MM.1S (cell line): ENCODE measurements around the gene ZNF483.
"Not testable (repeated sequence)": the region's sequence is repeated elsewhere in the genome, so short reads cannot be mapped to it uniquely, and the experiment has no call there.

Experiments
- DNase-seq: peaks from one replicate; pipeline ENCODE4 v3.0.0-alpha.2; 2015
- H2AFZ ChIP-seq: fragments of 300-600 bp; sonication (generic); 2 replicates; pipeline ENCODE4 v1.6.0; 2016; ENCODE audit warnings: antibody characterized with exemption, low read length
- H3F3A ChIP-seq: fragments of 300-600 bp; sonication (generic); 2 replicates; pipeline ENCODE4 v1.6.1; 2016; ENCODE audit warnings: mild to moderate bottlenecking, antibody characterized with exemption, low read length, moderate library complexity, mixed read lengths; ENCODE audit not compliant: insufficient read depth
- H3K27ac ChIP-seq: fragments of 300-600 bp; sonication (generic); 2 replicates; pipeline ENCODE4 v1.5.1; 2016; ENCODE audit warnings: mild to moderate bottlenecking, low read length
- H3K27me3 ChIP-seq: fragments of 300-600 bp; sonication (generic); replicated peaks from 2 replicates; pipeline ENCODE4 v1.6.0; 2016; ENCODE audit warnings: low read length; ENCODE audit not compliant: insufficient read depth
- H3K36me3 ChIP-seq: fragments of 300-600 bp; sonication (generic); replicated peaks from 2 replicates; pipeline ENCODE4 v1.6.1; 2016; ENCODE audit warnings: mild to moderate bottlenecking, low read length, mixed read lengths; ENCODE audit not compliant: insufficient read depth
- H3K4me1 ChIP-seq: fragments of 300-600 bp; sonication (generic); 2 replicates; pipeline ENCODE4 v1.6.1; 2016; ENCODE audit warnings: low read length, mixed read lengths
- H3K4me2 ChIP-seq: fragments of 300-600 bp; sonication (generic); 2 replicates; pipeline ENCODE4 v1.6.0; 2016; ENCODE audit warnings: low read depth, low read length
- H3K4me3 ChIP-seq: fragments of 300-600 bp; sonication (generic); 2 replicates; pipeline ENCODE4 v1.5.1; 2016; ENCODE audit warnings: low read length, mixed read lengths
- H3K79me2 ChIP-seq: fragments of 300-600 bp; sonication (generic); 2 replicates; pipeline ENCODE4 v1.6.1; 2016; ENCODE audit warnings: mixed run types, low read length, mixed read lengths
- H3K9ac ChIP-seq: fragments of 300-600 bp; sonication (generic); 2 replicates; pipeline ENCODE4 v1.6.1; 2016; ENCODE audit warnings: low read length, mixed read lengths
- H3K9me2 ChIP-seq: fragments of 300-600 bp; sonication (generic); replicated peaks from 2 replicates; pipeline ENCODE4 v1.6.1; 2016; ENCODE audit warnings: mild to moderate bottlenecking, low read length, mixed read lengths; ENCODE audit not compliant: insufficient read depth
- H3K9me3 ChIP-seq: fragments of 300-600 bp; sonication (generic); replicated peaks from 2 replicates; pipeline ENCODE4 v1.6.1; 2016; ENCODE audit warnings: mild to moderate bottlenecking, low read length, mixed read lengths; ENCODE audit not compliant: insufficient read depth
- H4K20me1 ChIP-seq: fragments of 300-600 bp; sonication (generic); 2 replicates; pipeline ENCODE4 v1.6.1; 2016; ENCODE audit warnings: mild to moderate bottlenecking, low read length, moderate library complexity, mixed read lengths; ENCODE audit not compliant: insufficient read depth
- CTCF ChIP-seq: fragments of 300-600 bp; sonication (generic); IDR thresholded peaks from 2 replicates; pipeline ENCODE4 v1.5.1; 2016; ENCODE audit warnings: antibody characterized with exemption, low read length, mixed read lengths
- EZH2 ChIP-seq: fragments of 300-600 bp; sonication (generic); optimal IDR thresholded peaks from 2 replicates; pipeline ENCODE3; 2017; ENCODE audit warnings: low read depth, mild to moderate bottlenecking, antibody characterized with exemption, low read length, mixed read lengths
- EZH2phosphoT487 ChIP-seq: fragments of 300-600 bp; sonication (generic); IDR thresholded peaks from 2 replicates; pipeline ENCODE4 v1.6.1; 2018; ENCODE audit warnings: antibody characterized with exemption, low read length

Gene ZNF483

GRCh38 chr9:111501648-111502047 lies 23.3 kb upstream of the ZNF483 start:
- Histone ChIP-seq H3K36me3 (no peaks in the 10 kb centered on the region), H2AFZ (no peak overlapping the region), H3K4me1 (no peaks in the 10 kb centered on the region), H3K79me2 (no peaks in the 10 kb centered on the region), H3K27ac (no peak overlapping the region), H3K4me2 (no peak overlapping the region), H4K20me1 (no peaks in the 10 kb centered on the region), H3K27me3 (no peaks in the 10 kb centered on the region), H3K4me3 (no peak overlapping the region), H3K9me2 (no peaks in the 10 kb centered on the region), H3F3A (no peaks in the 10 kb centered on the region), H3K9ac (no peak overlapping the region), H3K9me3 (no peaks in the 10 kb centered on the region)
- DNase-seq, result no peak
- TF ChIP-seq CTCF, result no peak

DNA sequence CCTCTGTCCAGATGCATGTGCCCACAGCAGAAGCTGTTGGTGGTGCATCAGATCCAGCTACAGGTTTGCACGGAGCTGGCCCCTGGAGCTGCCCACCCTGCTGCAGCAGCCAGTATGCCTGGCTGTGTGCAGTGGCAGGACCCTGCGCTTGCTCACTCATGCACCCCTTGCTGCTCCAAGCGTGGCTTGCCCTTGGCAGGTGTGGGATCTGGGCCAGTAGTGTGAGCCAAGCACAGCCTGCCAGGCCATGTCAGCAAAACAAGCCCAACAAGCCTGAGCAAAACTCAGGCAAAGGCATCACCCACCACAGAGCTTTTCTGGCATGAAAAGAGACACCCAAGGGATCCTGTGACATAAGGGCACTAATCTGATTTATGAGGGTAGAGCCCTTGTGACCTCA lies 22.5 kb upstream of the ZNF483 start:
- Histone ChIP-seq H3K79me2 (no peaks in the 10 kb centered on the region), H3K4me2 (no peak overlapping the region), H3F3A (no peaks in the 10 kb centered on the region), H3K9ac (no peak overlapping the region), H3K4me3 (no peak overlapping the region), H3K27ac (no peak overlapping the region), H2AFZ (no peak overlapping the region), H3K27me3 (no peaks in the 10 kb centered on the region), H3K9me2 (no peaks in the 10 kb centered on the region), H3K4me1 (no peaks in the 10 kb centered on the region), H3K9me3 (no peaks in the 10 kb centered on the region), H3K36me3 (no peaks in the 10 kb centered on the region), H4K20me1 (no peaks in the 10 kb centered on the region)
- TF ChIP-seq CTCF, result no peak
- no peak for TF ChIP-seq EZH2phosphoT487
- no peak for TF ChIP-seq EZH2
- no peak for DNase-seq

DNA sequence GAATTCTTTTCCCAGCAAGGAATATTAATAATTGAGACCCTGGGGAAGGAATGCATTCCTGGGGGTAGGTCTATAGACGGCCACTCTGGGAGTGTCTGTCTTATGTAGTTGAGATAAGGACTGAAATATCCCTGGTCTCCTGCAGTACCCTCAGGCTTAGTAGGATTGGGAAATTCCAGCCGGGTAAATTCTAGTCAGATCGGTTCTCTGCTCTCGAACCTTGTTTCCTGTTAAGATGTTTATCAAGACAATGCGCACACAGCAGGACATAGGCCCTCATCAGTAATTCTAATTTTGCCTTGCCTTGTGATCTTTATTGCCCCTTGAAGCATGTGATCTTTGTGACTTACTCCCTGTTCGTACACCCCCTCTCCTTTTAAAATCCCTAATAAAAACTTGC lies 13.4 kb upstream of the ZNF483 start:
- H3K36me3 ChIP-seq, H3F3A ChIP-seq, H3K9ac ChIP-seq, H3K4me3 ChIP-seq, H2AFZ ChIP-seq, H3K4me2 ChIP-seq, H3K27me3 ChIP-seq, H3K9me2 ChIP-seq, H3K79me2 ChIP-seq, H3K27ac ChIP-seq, H3K4me1 ChIP-seq, H4K20me1 ChIP-seq, H3K9me3 ChIP-seq, DNase-seq: not testable (repeated sequence)

- Histone ChIP-seq H4K20me1 (no peaks in the 10 kb centered on the region), H3K27ac (no peak overlapping the region), H3K27me3 (no peaks in the 10 kb centered on the region), H3K4me1 (no peaks in the 10 kb centered on the region), H3K9ac (no peak overlapping the region), H3K9me3 (no peaks in the 10 kb centered on the region), H3K4me3 (no peak overlapping the region), H3K36me3 (no peaks in the 10 kb centered on the region), H3K79me2 (no peaks in the 10 kb centered on the region), H2AFZ (no peak overlapping the region), H3F3A (no peaks in the 10 kb centered on the region), H3K4me2 (no peak overlapping the region), H3K9me2 (no peaks in the 10 kb centered on the region)
- TF ChIP-seq EZH2phosphoT487 (no peak), EZH2 (no peak), CTCF (no peak)
- DNase-seq, result no peak
These were observed 10.0 kb upstream of the ZNF483 start for GRCh38 chr9:111514967-111515366.
